Measurements from ENCODE around the gene CRISPLD2.

Gene CRISPLD2

DNA sequence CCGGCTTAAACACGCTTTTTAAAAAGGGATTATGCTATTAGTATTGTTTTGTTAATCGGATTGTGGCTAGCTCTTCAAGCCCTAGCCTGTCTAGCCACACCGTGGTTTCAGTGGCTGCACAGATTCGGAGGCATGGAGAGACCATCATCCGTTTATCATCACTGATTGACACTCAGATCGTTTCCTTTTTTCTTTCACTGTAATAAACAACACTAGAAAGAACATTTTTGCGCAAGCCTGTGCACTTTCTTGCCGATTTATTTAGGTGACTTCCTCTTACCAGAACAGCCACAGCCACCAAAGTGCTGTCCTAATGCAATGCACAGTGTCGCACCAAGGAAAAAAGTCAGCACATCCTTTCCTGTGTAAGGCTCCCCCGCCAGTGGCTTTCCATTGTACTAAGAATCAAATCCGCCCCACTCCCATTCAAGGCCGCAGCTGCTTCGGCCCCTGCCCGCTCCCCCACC, 78.2 kb downstream of the CRISPLD2 start:
- no peak overlapping the region for H3K4me2 ChIP-seq (ENCODE audit: low read depth, low read length)
- H3K9me2 ChIP-seq (replicated peaks; ENCODE audit: insufficient read depth, low read length) = no peaks in the 10 kb centered on the region
- no peaks in the 10 kb centered on the region for H3K36me3 ChIP-seq (replicated peaks; ENCODE audit: insufficient read depth, low read length)
- TF ChIP-seq, protein P1, sequence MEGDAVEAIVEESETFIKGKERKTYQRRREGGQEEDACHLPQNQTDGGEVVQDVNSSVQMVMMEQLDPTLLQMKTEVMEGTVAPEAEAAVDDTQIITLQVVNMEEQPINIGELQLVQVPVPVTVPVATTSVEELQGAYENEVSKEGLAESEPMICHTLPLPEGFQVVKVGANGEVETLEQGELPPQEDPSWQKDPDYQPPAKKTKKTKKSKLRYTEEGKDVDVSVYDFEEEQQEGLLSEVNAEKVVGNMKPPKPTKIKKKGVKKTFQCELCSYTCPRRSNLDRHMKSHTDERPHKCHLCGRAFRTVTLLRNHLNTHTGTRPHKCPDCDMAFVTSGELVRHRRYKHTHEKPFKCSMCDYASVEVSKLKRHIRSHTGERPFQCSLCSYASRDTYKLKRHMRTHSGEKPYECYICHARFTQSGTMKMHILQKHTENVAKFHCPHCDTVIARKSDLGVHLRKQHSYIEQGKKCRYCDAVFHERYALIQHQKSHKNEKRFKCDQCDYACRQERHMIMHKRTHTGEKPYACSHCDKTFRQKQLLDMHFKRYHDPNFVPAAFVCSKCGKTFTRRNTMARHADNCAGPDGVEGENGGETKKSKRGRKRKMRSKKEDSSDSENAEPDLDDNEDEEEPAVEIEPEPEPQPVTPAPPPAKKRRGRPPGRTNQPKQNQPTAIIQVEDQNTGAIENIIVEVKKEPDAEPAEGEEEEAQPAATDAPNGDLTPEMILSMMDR (IDR thresholded peaks at IDR 0.05; ENCODE audit: low read length) = no peak
- no peak for TF ChIP-seq EZH2 (optimal IDR thresholded peaks at IDR 0.05; ENCODE audit: low read depth, low read length)
- TF ChIP-seq EZH2phosphoT487 (IDR thresholded peaks at IDR 0.05; ENCODE audit: low read length) = no peak
- H3K27ac ChIP-seq (ENCODE audit: low read length) = no peak overlapping the region
- no peak overlapping the region for H3K9ac ChIP-seq (ENCODE audit: low read length)
- no peaks in the 10 kb centered on the region for H3K4me1 ChIP-seq (ENCODE audit: low read length)
- DNase-seq = no peak
- H3F3A ChIP-seq (ENCODE audit: insufficient read depth, low read length) = no peaks in the 10 kb centered on the region
- H3K27me3 ChIP-seq (replicated peaks; ENCODE audit: insufficient read depth, low read length) = peaks cover 54% of the 10 kb centered on the region
- no peaks in the 10 kb centered on the region for H4K20me1 ChIP-seq (ENCODE audit: insufficient read depth, low read length)
- no peaks in the 10 kb centered on the region for H3K79me2 ChIP-seq (ENCODE audit: low read length)
- no peaks in the 10 kb centered on the region for H3K9me3 ChIP-seq (replicated peaks; ENCODE audit: insufficient read depth, low read length)
- H2AFZ ChIP-seq (ENCODE audit: low read length) = no peak overlapping the region
- H3K4me3 ChIP-seq (ENCODE audit: low read length) = no peak overlapping the region

DNA sequence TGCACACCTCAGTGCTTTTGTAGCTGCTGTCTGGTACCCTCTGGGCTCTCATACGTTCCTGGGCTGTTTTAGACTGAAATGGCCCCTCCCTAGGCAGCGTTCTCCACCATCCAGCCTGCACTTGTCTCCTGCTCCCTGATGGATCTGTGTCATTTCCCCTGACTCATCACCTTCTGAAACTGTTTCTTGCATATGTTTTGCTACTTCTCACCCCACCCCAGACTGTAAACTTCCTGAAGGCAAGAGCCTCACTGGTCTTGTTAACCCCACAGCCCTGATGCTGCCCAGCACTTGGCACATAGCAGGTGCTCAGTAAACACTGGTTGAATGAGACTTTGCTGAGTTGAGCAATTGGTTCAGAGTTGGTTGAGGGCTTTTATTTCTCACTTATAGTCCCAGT, 78.7 kb downstream of the CRISPLD2 start:
- Histone ChIP-seq H3K36me3 (replicated peaks; ENCODE audit: insufficient read depth, low read length) (no peaks in the 10 kb centered on the region), H3K79me2 (ENCODE audit: low read length) (no peaks in the 10 kb centered on the region)

DNA sequence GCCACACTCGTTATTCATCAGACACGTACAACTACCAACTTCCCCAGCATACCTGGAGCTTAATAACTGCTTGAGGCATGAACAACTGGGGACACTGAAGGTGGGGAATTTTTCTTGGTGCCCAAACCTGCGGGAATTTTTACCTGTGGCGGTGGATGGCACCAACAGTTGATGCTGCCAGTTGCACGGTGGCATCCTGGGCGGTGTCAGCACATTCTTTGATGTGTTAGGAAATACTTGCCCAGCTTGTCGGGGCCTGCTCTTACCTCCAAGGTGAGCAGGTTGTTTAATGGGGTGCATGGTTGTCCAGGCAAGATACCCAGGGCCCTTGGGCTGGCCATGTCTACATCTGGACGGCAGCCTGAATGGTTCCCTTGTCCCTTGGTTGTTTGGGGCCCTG, 79.6 kb downstream of the CRISPLD2 start:
- Histone ChIP-seq H3K36me3 (replicated peaks; ENCODE audit: insufficient read depth, low read length) (no peaks in the 10 kb centered on the region), H4K20me1 (ENCODE audit: insufficient read depth, low read length) (no peaks in the 10 kb centered on the region), H3K79me2 (ENCODE audit: low read length) (no peaks in the 10 kb centered on the region), H3K9ac (ENCODE audit: low read length) (no peak overlapping the region), H3K4me3 (ENCODE audit: low read length) (no peak overlapping the region), H3K9me2 (replicated peaks; ENCODE audit: insufficient read depth, low read length) (no peaks in the 10 kb centered on the region), H3K27me3 (replicated peaks; ENCODE audit: insufficient read depth, low read length) (peaks cover 52% of the 10 kb centered on the region), H3K4me1 (ENCODE audit: low read length) (no peaks in the 10 kb centered on the region), H3K9me3 (replicated peaks; ENCODE audit: insufficient read depth, low read length) (no peaks in the 10 kb centered on the region), H2AFZ (ENCODE audit: low read length) (no peak overlapping the region), H3F3A (ENCODE audit: insufficient read depth, low read length) (no peaks in the 10 kb centered on the region), H3K27ac (ENCODE audit: low read length) (no peak overlapping the region), H3K4me2 (ENCODE audit: low read depth, low read length) (no peak overlapping the region)
- DNase-seq = no peak
- no peak for TF ChIP-seq EZH2 (optimal IDR thresholded peaks at IDR 0.05; ENCODE audit: low read depth, low read length)
- TF ChIP-seq, protein P1 (IDR thresholded peaks at IDR 0.05; ENCODE audit: low read length) = no peak
- no peak for TF ChIP-seq EZH2phosphoT487 (IDR thresholded peaks at IDR 0.05; ENCODE audit: low read length)

More for the DNA sequence above, 78.7 kb downstream of the CRISPLD2 start:
- Histone ChIP-seq H3K4me3 (ENCODE audit: low read length) (no peak overlapping the region), H3K9ac (ENCODE audit: low read length) (no peak overlapping the region), H3K9me2 (replicated peaks; ENCODE audit: insufficient read depth, low read length) (no peaks in the 10 kb centered on the region), H3K27me3 (replicated peaks; ENCODE audit: insufficient read depth, low read length) (peaks cover 49% of the 10 kb centered on the region), H2AFZ (ENCODE audit: low read length) (no peak overlapping the region), H3K4me1 (ENCODE audit: low read length) (no peaks in the 10 kb centered on the region), H4K20me1 (ENCODE audit: insufficient read depth, low read length) (no peaks in the 10 kb centered on the region), H3K27ac (ENCODE audit: low read length) (no peak overlapping the region), H3K9me3 (replicated peaks; ENCODE audit: insufficient read depth, low read length) (no peaks in the 10 kb centered on the region), H3F3A (ENCODE audit: insufficient read depth, low read length) (no peaks in the 10 kb centered on the region), H3K4me2 (ENCODE audit: low read depth, low read length) (no peak overlapping the region)
- TF ChIP-seq EZH2phosphoT487 (IDR thresholded peaks at IDR 0.05; ENCODE audit: low read length) = no peak
- TF ChIP-seq, protein P1 (IDR thresholded peaks at IDR 0.05; ENCODE audit: low read length) = no peak
- TF ChIP-seq EZH2 (optimal IDR thresholded peaks at IDR 0.05; ENCODE audit: low read depth, low read length) = no peak
- DNase-seq = no peak
